LNCaP clone FGC (cell line): ENCODE results near the gene AMBRA1.

Experiments
- DNase-seq: peaks from one replicate; pipeline ENCODE4 v3.0.0-alpha.2; 2011; ENCODE audit warnings: low read depth
- H3K4me3 ChIP-seq: 2 replicates; pipeline ENCODE4 v1.5.1; 2011; ENCODE audit warnings: mild to moderate bottlenecking, low read depth, low read length, control low read depth
- CTCF ChIP-seq: IDR thresholded peaks from 2 replicates; pipeline ENCODE4 v1.5.1; 2012; ENCODE audit warnings: mild to moderate bottlenecking; ENCODE audit not compliant: control insufficient read depth, insufficient read depth; ENCODE audit errors: extremely low read depth

The AMBRA1 gene

GRCh38 chr11:46447544-46447943 lies 146.3 kb downstream of the AMBRA1 start:
- TF ChIP-seq CTCF = no peak
- DNase-seq = peak; percentile 41
- no peak overlapping the region for H3K4me3 ChIP-seq

- DNase-seq = no peak
- peak; percentile 33; the same call in 1 of the 2 replicates for TF ChIP-seq CTCF
- H3K4me3 ChIP-seq = no peak overlapping the region
Observed at GRCh38 chr11:46445920-46446771, 147.7 kb downstream of the AMBRA1 start.

GRCh38 chr11:46445192-46445919 lies 148.5 kb downstream of the AMBRA1 start:
- DNase-seq = no peak
- no peak for TF ChIP-seq CTCF
- no peak overlapping the region for H3K4me3 ChIP-seq

GRCh38 chr11:46444305-46444704 lies 149.5 kb downstream of the AMBRA1 start:
- TF ChIP-seq CTCF = no peak
- DNase-seq = no peak
- H3K4me3 ChIP-seq = no peak overlapping the region

- no peak for DNase-seq
- no peak overlapping the region for H3K4me3 ChIP-seq
- no peak for TF ChIP-seq CTCF
Observed at GRCh38 chr11:46438211-46438610, 155.6 kb downstream of the AMBRA1 start.

GRCh38 chr11:46437122-46437689 lies 156.6 kb downstream of the AMBRA1 start:
- TF ChIP-seq CTCF = no peak
- H3K4me3 ChIP-seq = no peak overlapping the region
- no peak for DNase-seq
